GF-D8 (cell line): ENCODE results near the gene CBX8.

Experiments
- DNase-seq: peaks from one replicate; lab custom pipeline; 2025; lab: John Stamatoyannopoulos, UW

The CBX8 gene

GRCh38 chr17:79750650-79751545 lies 46.0 kb downstream of the CBX8 start:
- DNase-seq, result no peak

DNA sequence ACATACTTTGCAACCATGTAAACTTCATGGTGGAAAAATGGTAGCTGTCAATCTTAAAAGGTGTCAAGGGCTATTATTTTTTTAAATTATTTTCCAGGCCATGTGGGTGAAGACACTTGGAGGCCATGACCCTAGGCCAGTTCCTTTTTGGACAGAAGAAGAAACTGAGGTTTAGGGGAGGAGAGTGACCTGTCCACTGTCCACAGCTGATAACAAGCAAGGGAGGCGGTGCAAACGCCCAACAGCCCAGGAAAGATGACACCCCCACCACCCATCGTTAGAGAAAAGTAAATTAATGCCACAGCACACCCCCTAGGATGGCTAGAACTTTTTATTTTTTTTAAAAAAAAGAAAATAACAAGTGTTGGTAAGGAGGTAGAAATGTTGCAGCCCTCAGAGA lies 46.9 kb downstream of the CBX8 start:
- DNase-seq, result no peak

GRCh38 chr17:79749156-79749815 lies 47.6 kb downstream of the CBX8 start:
- no peak for DNase-seq

DNA sequence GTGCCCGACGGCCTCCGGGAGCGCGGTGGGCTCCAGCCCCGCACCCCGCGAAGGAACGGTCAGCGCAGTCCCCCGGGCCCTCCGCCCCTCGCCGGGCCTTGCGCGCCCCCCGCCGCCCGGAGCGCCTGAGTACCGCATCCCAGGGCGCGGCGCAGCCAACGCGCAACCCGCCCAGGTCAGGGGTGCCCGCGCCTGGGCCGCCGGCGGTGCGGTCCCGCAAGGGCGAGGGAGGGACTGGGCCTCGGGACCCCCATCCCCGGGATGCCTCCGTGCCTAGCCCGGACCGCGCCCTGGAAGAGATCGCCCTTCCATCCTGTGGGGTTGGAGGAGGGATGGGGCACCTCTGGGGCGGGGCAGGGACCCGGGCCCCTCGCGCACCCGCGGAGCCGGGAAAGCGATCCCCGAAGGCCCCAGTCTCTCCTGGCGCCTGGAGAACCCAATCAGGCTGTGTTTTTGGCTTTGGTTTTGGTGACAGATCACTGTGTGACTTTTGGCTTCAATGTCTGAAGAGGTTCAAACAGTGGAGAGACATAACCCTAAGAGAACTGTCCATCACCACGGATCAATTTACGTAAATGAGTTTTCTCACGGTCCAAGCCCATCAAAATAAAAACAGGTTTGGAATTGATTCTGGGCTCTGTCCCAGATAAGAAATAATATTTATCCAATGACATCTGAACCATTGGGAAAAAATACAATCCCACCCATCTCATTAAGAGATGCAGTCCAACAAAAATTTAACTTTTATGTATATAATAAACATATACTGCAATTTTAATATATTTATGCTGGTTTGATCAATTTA lies 48.4 kb downstream of the CBX8 start:
- DNase-seq, result no peak

GRCh38 chr17:79747508-79748294 lies 49.2 kb downstream of the CBX8 start:
- no peak for DNase-seq

- no peak for DNase-seq
Observed at GRCh38 chr17:79746889-79747507, 49.9 kb downstream of the CBX8 start.

DNA sequence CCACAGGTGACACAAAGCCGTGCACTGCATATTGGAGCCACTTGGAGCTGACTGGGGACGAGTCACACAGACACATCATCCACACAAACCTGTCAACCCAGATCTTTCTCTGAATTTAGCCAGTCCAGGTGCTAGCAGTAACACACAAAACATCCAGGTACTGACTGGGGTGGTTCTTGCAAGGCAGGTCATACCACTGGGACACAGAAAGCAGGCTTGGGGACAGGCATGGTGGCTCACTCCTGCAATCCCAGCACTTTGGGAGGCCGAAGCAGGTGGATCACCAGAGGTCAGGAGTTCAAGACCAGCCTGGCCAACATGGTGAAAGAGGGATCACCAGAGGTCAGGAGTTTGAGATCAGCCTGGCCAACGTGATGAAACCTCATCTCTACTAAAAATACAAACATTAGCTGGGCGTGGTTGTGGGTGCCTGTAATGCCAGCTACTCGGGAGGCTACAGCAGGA lies 51.2 kb downstream of the CBX8 start:
- DNase-seq, result no peak

DNA sequence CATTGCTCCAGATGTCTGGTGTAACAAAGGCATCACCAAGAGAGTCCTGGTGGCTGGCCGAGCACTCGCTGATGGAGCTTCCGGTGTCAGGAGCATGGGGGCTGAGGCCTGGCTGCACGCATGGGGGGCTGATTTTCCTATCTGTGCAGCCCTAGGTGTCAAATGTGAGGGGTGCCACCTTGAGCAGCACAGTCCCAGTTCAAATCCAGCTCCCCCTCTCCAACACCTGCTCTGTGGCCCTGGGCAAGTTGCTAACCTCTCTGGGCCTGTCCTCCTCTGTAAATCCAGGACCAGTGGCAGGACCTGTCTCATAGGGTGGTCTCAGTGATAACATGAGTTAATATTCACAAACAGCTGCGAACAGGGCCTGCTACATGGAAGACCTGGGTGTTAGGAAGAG lies 53.3 kb downstream of the CBX8 start:
- no peak for DNase-seq

GRCh38 chr17:79742951-79743476 lies 53.9 kb downstream of the CBX8 start:
- no peak for DNase-seq

DNA sequence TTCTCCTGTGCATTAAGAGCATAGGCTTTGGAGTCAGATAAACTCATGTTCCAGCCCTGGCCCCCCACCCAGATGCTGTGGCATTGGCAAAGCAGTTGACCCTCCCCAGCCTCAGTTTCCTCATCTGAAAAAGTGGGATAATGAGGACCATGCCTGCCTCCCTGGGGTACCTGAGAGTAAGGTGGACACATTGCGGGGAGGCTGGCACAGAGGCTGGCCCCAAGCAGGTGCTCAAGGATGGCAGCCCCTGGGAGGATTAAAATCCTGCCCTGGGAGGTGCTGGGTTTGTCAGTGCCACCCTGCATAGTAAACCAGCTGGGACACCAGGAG lies 54.3 kb downstream of the CBX8 start:
- no peak for DNase-seq
